RWPE1 (cell line): ENCODE results near the gene BNC1.
A peak's percentile ranks its signal among the peaks of the same experiment; 100 is the strongest.

Experiments
- CTCF ChIA-PET: fragments of 350-600 bp; sonication (Branson Sonifier 250); formaldehyde crosslinking; extraction: SDS; loops from one replicate; lab custom pipeline; 2021; lab: Yijun Ruan, JAX
- POLR2A ChIA-PET: fragments of 400-600 bp; formaldehyde crosslinking; extraction: SDS; loops from one replicate; lab custom pipeline; 2020; ENCODE audit warnings: antibody characterized with exemption; ENCODE audit not compliant: low non-redundant PET; lab: Yijun Ruan, JAX
- DNase-seq: peaks from one replicate; pipeline ENCODE4 v3.0.0; 2012; ENCODE audit warnings: low spot score
- H3K27ac ChIP-seq: fragments of 450-650 bp; 2 replicates; pipeline ENCODE4 v1.5.1; 2017
- CTCF ChIP-seq: fragments of 450-650 bp; conservative IDR thresholded peaks from 2 replicates; pipeline ENCODE4 v1.5.1; 2017; ENCODE audit warnings: low read depth, mild to moderate bottlenecking

BNC1 gene

GRCh38 chr15:83304861-83305703, 20.6 kb upstream of the BNC1 start:
- ChIA-PET POLR2A (interaction anchor here (0.5 to 1.2 kb wide), 2 partner anchors 17 to 74 kb away, joined by 4 read pairs; no protein-coding TSS in a partner anchor), CTCF (interaction anchor here (0.6 to 1.0 kb wide), 3 partner anchors 12 to 374 kb away, joined by 3 to 4 read pairs (median 4); no protein-coding TSS in a partner anchor)
- peak overlapping the region; percentile 87 for H3K27ac ChIP-seq
- no peak for TF ChIP-seq CTCF
- DNase-seq = peak; percentile 76

- no peak for DNase-seq
- POLR2A ChIA-PET = no interaction called here
- CTCF ChIA-PET = no interaction called here
- no peak overlapping the region for H3K27ac ChIP-seq
- no peak for TF ChIP-seq CTCF
These were observed 19.1 kb upstream of the BNC1 start for GRCh38 chr15:83303535-83303934.

- no peak for TF ChIP-seq CTCF
- CTCF ChIA-PET = interaction anchor here (0.6 kb wide), 1 partner anchor 37 kb away, joined by 6 read pairs; no protein-coding TSS in a partner anchor
- POLR2A ChIA-PET = interaction anchor here (0.6 kb wide), 1 partner anchor 15 kb away, joined by 4 read pairs; no protein-coding TSS in a partner anchor
- DNase-seq = no peak
- H3K27ac ChIP-seq = no peak overlapping the region
These were observed 16.4 kb upstream of the BNC1 start for GRCh38 chr15:83300826-83301225.

- ChIA-PET CTCF (no interaction called here), POLR2A (no interaction called here)
These were observed 15.0 kb upstream of the BNC1 start for GRCh38 chr15:83299462-83299861.

GRCh38 chr15:83295417-83295816, 11.0 kb upstream of the BNC1 start:
- no peak for DNase-seq
- H3K27ac ChIP-seq = no peak overlapping the region
- ChIA-PET POLR2A (interaction anchor here (0.6 kb wide), 1 partner anchor 10 kb away, joined by 4 read pairs; no protein-coding TSS in a partner anchor), CTCF (interaction anchor here (0.6 kb wide), 1 partner anchor 1769 kb away, joined by 4 read pairs; no protein-coding TSS in a partner anchor)
- no peak for TF ChIP-seq CTCF

More at GRCh38 chr15:83299462-83299861, 15.0 kb upstream of the BNC1 start:
- H3K27ac ChIP-seq = no peak overlapping the region
- TF ChIP-seq CTCF = no peak
- DNase-seq = no peak

- H3K27ac ChIP-seq = no peak overlapping the region
- ChIA-PET CTCF (interaction anchor here (0.6 to 1.4 kb wide), 2 partner anchors 12 to 58 kb away, joined by 3 to 4 read pairs; no protein-coding TSS in a partner anchor), POLR2A (no interaction called here)
- no peak for DNase-seq
- TF ChIP-seq CTCF = no peak
These were observed 8.7 kb upstream of the BNC1 start for GRCh38 chr15:83293201-83293600.
